ENCODE measurements around the gene CLMN.

DNA sequence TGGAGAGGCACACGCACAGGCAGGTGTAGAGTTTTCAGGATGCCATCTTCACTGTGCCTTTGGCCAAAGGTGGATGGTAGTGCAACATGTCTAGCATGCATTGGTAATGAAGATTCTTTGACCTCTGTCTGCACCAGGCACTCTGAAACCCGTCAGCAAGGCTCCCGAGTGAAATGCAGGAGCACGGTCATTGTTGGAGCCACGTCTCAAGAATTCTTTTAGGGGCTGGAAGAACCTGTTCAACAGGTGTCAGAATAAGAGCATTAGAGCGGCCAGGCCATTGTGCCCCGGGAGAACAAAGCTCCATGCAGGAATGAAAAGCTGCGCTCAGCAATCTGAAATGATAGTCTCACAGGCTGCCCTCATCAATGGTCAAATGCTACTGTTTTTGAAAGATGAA is 122.2 kb downstream of the CLMN start:
- TF ChIP-seq, protein P1, sequence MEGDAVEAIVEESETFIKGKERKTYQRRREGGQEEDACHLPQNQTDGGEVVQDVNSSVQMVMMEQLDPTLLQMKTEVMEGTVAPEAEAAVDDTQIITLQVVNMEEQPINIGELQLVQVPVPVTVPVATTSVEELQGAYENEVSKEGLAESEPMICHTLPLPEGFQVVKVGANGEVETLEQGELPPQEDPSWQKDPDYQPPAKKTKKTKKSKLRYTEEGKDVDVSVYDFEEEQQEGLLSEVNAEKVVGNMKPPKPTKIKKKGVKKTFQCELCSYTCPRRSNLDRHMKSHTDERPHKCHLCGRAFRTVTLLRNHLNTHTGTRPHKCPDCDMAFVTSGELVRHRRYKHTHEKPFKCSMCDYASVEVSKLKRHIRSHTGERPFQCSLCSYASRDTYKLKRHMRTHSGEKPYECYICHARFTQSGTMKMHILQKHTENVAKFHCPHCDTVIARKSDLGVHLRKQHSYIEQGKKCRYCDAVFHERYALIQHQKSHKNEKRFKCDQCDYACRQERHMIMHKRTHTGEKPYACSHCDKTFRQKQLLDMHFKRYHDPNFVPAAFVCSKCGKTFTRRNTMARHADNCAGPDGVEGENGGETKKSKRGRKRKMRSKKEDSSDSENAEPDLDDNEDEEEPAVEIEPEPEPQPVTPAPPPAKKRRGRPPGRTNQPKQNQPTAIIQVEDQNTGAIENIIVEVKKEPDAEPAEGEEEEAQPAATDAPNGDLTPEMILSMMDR (IDR thresholded peaks at IDR 0.05; ENCODE audit: poor library complexity), result no peak
- no peak for TF ChIP-seq EZH2 (IDR thresholded peaks at IDR 0.05; ENCODE audit: borderline replicate concordance)
